Ishikawa (cell line): ENCODE measurements around the gene FAT3.

Experiments
- CEBPB ChIP-seq: IDR thresholded peaks from 2 replicates; pipeline ENCODE4 v1.6.1; 2012
- CREB1 ChIP-seq: IDR thresholded peaks from 2 replicates; pipeline ENCODE4 v1.6.1; 2012; ENCODE audit warnings: low read depth
- EGR1 ChIP-seq: IDR thresholded peaks from 2 replicates; pipeline ENCODE4 v1.6.1; 2012
- EP300 ChIP-seq: IDR thresholded peaks from 2 replicates; pipeline ENCODE4 v1.6.1; 2012; ENCODE audit warnings: borderline replicate concordance
- FOXM1 ChIP-seq: IDR thresholded peaks from 2 replicates; pipeline ENCODE4 v1.6.1; 2012; ENCODE audit warnings: low read depth, borderline replicate concordance
- MAX ChIP-seq: IDR thresholded peaks from 2 replicates; pipeline ENCODE4 v1.6.1; 2012
- NFIC ChIP-seq: IDR thresholded peaks from 2 replicates; pipeline ENCODE4 v1.6.1; 2012
- RAD21 ChIP-seq: IDR thresholded peaks from 2 replicates; pipeline ENCODE4 v1.6.1; 2012; ENCODE audit warnings: low read depth
- REST ChIP-seq: IDR thresholded peaks from 2 replicates; pipeline ENCODE4 v1.6.1; 2012; ENCODE audit warnings: low read depth, mild to moderate bottlenecking
- TAF1 ChIP-seq: IDR thresholded peaks from 2 replicates; pipeline ENCODE4 v1.6.1; 2012; ENCODE audit warnings: low read depth, mild to moderate bottlenecking
- TCF12 ChIP-seq: IDR thresholded peaks from 2 replicates; pipeline ENCODE4 v1.6.1; 2012; ENCODE audit warnings: low read depth
- TEAD4 ChIP-seq: IDR thresholded peaks from 2 replicates; pipeline ENCODE4 v1.6.1; 2012
- USF1 ChIP-seq: IDR thresholded peaks from 2 replicates; pipeline ENCODE4 v1.6.1; 2012
- YY1 ChIP-seq: IDR thresholded peaks from 2 replicates; pipeline ENCODE4 v1.6.1; 2012; ENCODE audit warnings: low read depth
- ZBTB7A ChIP-seq: IDR thresholded peaks from 2 replicates; pipeline ENCODE4 v1.6.1; 2012; ENCODE audit warnings: low read depth

FAT3 gene

GRCh38 chr11:92269021-92269420, 44.4 kb downstream of the FAT3 start:
- TF ChIP-seq USF1 (no peak), ZBTB7A (no peak), TEAD4 (peak; percentile 62), FOXM1 (no peak)

GRCh38 chr11:92269841-92270240, 45.2 kb downstream of the FAT3 start:
- TF ChIP-seq EGR1 (no peak), NFIC (no peak)

- TF ChIP-seq RAD21 (no peak), TCF12 (no peak), CREB1 (no peak), TAF1 (no peak), EP300 (no peak), NFIC (no peak), YY1 (no peak), TEAD4 (no peak), USF1 (no peak), CEBPB (no peak), REST (no peak), ZBTB7A (no peak), EGR1 (no peak), MAX (no peak), FOXM1 (no peak)
These were observed 48.0 kb downstream of the FAT3 start for GRCh38 chr11:92272651-92273050.
